AG20443 (cell line): Measurements from ENCODE around the gene ATRIP.
"Not testable (repeated sequence)": the region's sequence is repeated elsewhere in the genome, so short reads cannot be mapped to it uniquely, and the experiment has no call there.

Source experiments
- DNase-seq: peaks from one replicate; pipeline ENCODE4 v3.0.0; 2012; ENCODE audit warnings: low spot score, mixed read lengths

Gene ATRIP

GRCh38 chr3:48446425-48447193, at the start of gene ATRIP:
ATRIP (plus strand) TSS chr3:48446737; CDS start chr3:48446846, 109 bp downstream.
- DNase-seq: peak; percentile 97

DNA sequence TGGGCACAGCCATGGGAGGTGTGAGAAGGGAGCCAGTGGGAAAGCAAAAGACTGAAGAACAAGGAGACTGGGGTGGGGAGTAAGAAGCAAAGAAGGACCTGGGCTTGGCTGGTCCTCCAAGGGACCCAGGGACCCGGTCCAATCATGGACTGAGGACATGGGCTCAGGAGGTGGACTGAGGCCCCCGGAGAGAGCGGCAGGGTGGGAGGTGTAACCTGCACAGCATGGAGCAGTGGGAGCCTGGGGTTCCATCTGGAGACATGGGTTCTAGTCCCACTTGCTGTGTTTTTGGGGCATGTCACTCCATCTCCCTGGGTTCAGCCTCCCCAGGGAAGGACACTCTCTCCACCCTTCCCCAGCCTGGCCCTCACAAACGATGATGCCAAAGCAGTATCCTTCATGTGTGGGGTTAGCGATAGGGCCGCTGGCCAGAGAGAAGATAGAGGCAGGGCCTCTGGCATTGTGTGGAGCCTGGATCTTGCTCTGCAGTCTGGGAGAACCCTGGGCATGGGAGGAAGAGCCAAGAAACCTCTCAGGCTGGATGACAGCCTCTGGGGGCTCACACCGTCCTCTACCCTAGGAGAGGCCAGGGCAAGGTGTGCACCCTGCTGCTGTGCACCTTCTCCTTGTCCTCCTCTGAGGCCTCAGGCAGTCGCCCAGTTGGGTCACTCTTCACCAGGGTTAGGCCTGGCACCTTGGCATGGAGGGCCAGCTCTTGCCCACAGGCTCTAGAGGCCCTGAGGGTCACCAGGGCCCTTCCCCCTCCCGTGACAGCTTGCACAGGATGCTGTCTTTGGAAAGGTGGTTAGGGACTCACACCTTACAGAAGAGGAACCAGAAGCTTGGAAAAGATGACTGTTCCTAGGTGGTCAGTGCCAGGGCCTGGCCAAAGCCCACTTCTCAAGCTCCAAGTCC, 48.5 kb upstream of the ATRIP start:
- peak; percentile 7 for DNase-seq

DNA sequence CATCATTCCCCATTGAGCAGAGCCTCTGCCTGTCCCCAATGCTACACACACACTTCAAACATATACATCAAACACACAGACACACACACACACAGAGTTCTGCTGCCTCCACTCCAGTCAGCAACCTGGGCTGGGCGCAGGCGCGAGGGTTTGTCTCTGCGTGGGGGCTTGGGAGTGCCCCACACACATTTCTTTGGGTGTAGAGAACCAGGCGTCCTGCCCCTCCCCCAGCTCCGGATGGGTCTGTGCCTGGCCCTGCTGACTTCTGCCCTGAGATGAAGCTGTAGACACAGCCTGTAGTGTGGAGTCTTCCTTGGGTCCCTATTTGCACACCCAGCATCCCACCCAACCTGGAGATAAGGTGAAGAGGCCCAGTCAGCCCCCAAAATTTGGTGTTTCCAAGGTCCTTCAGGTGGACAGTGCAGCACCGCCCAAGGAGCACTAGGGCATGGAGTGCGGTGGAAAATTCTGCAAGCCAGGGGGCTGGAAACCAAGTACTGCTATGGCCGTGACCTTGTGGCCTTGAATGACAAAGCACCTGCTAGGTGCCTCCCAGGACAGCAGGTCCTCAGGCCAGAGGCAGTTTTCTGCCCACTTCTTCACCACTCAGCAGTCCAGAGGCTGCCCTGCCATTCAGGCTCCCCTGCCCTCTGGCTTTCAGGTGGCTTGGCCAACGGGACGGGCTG, 47.7 kb upstream of the ATRIP start:
- DNase-seq: no peak

DNA sequence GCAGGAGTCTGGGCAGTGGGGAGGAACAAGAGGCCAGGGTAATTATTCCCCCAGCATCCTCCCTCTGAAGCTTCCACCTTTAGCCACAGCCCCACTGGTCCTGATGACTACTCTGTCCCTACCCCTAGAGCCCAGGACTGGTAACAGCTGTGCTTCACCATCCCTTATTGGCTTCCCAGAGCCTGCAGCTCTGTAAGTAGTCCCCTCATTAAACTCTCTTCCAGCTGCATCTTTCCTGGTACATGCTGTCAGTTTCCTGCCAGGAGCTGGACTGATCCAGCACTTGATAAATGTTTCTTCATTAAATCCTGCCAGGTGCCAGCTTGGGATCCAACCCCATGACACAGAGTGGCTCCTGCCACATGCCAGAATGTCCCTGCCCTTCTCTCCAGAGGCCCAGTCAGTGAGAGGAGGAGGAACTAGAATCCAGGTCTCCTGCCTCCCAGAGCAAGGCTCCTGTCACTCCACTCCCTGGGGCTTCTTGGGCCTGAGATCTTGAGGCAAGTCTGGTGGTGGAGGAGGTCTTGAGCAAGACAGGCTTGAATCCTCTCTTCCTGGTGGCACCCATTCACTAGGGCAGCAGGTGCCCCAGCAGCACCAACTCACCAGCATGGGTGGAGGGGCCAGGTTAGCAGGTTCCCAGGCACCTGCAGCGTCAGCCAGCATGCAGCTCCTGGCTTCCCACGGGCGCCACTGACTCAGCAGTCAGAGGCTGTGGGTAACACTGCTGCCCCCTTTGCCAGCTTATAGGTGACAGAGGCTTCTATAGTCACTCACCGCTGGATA, 47.0 kb upstream of the ATRIP start:
- peak; percentile 5 for DNase-seq

GRCh38 chr3:48400824-48401433, 45.6 kb upstream of the ATRIP start:
- peak; percentile 73 for DNase-seq

GRCh38 chr3:48401434-48401901, 45.1 kb upstream of the ATRIP start:
- not testable (repeated sequence) for DNase-seq

DNA sequence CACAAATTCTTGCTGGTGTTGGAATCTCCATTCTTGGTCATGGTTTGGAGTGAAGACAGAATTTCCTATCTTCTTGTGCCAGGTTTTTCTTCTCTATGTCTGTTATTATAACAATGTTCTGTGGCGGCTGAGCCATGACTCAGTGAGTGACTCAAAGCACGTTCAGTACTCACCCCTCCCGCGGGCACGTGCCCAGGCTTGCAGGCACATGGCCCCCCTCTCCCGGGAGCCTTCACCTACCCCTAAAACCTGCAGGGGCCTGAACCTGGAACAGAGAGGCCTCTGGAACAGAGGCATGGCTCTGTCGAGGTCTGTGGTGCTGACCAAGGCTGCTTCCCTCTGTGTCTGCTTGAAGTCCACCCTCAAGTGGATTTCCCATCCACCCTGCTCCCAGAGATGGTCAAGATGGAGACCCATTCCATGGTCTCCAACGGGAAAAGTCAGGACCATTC, 44.2 kb upstream of the ATRIP start:
- DNase-seq: peak; percentile 96

GRCh38 chr3:48402907-48403306, 43.6 kb upstream of the ATRIP start:
- no peak for DNase-seq

DNA sequence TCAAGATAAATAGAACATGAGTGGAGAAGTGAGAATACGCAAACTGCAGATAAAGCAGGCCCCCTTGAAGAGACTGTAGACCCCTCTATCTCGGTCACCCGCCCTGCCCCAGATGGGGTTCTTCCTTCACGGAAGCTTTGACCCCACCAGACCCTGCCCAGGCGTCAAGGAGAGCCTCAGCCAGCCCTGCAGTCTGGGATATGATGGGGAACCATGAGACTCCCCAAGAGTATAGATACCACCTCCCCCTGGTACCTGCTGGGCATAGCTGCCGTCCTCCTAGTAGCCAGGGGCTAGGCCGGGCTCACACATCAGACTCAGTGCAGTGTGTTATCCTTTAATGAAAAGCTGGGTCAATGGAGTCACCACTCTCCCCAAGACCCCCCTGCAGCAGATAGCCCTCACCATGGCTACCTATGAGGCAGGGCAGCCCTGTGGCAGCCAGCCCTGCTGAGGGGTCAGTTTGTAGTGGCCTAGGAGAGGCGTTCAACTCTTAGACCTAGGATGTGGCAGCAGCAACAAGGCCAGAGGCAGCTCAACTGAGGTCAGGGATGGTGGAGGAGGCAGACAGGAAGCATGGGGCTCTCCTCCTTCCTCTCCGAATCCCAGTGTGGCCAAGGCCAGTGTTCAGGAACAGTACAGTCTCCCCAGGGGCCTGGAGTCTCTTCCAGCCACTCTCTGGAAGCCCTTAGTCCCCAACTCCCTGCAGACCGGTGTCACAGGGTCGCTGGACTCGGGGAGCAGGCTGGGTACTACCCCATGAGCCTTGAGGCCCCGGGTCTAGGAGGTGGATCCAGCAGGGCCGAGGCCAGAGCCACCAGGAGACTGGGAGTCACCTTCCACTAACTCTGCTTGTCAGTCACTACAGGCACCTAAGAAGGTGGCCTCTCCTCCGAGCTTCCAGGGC, 42.8 kb upstream of the ATRIP start:
- DNase-seq: no peak

DNA sequence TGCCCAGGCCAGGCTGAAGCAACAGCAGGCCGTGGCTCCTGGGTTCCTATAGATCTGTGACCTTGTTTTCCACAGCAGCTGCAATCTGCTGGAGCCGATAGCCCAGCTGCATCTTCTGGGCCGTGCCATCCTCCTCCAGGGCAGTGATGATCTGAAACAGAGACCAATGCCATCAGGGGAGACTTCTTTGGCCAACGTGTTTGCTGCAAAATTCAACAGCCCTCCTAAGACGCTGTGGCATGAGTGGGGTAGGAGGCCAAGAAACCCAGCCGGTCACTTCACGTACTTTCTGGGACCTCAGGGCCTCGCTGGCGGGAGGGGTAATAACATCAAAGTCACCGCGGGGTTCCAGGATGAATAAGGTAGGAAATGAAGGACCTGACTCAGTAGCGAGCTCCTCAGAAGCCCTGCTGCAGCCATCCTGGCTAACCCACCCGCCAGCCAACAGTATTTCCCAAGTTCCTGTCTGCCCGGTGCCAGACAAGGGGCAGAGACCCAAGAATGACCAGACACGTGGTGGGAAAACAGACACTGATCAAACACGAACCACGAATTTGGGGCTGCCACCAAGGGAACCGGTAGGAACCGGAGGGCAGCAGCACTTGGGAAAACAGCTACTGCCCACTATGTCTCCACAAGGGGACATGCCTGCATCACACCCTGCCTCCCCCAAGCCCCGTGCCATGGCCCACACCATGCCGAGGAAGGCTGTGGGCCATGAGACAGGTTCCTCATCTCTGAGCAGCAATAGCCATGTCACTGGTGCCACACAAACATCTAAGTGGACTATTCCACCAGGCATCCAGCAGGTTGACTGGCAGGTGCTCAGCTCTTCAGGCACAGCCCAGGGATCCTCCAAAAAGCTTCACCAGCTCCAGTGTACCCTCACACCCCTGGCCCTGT, 41.8 kb upstream of the ATRIP start:
- no peak for DNase-seq

GRCh38 chr3:48405343-48405881, 41.1 kb upstream of the ATRIP start:
- no peak for DNase-seq

DNA sequence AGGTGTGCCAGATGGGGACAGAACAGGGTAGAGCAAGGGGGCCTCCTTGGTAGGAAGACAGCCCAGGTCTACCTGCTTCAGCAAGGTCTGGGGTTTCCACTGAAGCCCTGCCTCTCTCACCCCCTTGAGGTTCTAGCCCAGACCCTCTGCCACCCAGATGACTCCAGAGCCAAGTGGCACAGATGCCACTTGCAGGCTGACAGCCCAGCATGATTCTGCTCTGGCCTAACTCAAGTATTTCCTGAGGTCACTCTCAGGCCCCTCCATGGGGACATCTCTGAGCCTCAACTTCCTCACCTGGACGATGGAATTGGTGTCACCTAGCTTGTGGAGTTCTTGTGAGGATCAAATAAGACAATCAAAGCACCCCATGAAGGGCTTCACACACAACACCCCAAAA, 40.6 kb upstream of the ATRIP start:
- DNase-seq: no peak

DNA sequence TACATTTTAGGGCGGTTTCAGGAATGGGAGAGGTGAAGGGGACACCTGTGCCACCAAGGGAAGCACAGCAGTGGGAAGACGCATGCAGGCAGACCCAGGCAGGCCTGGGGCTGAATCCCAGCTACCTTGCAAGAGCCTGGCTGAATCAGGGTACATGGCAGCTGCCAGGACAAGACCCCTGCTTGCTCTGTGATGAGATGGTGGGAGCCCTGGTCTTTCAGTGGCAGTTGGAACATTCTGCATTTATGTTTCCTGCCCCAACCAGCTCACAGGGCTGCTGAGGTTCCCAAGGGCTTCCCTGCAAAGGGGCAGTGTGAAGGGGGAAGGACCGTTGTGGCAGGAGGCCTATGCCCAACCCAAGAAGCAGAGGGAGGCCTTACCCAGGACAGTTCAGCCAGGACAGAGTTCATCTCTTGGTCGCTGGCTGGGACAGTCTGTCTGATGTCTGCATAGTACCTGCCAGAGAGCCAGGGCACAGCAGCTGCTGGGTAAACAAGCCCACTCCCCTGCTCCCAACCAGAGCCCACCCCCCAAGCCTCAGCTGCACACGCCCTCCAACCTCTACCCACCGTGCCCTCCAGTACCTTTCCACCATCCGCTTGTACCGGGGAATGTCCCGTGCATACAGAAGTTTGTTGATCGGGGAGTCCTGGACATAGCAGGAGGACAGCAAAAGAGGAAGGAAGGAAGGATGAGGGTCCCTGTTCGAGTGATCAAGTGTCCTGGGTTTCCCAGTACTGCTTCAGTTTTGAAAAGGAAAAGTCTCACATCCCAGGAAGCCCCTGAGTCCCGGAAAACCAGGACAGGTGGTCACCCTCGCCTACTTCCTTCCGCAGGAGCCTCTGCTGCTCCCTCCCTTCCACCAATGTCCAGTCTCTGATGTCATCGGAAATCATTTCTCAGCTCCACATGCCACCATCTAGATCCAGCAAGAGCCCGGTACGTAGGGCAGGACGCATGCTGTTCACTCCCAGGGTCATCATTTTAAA, 39.8 kb upstream of the ATRIP start:
- DNase-seq: no peak

GRCh38 chr3:48407542-48408099, 38.9 kb upstream of the ATRIP start:
- no peak for DNase-seq

DNA sequence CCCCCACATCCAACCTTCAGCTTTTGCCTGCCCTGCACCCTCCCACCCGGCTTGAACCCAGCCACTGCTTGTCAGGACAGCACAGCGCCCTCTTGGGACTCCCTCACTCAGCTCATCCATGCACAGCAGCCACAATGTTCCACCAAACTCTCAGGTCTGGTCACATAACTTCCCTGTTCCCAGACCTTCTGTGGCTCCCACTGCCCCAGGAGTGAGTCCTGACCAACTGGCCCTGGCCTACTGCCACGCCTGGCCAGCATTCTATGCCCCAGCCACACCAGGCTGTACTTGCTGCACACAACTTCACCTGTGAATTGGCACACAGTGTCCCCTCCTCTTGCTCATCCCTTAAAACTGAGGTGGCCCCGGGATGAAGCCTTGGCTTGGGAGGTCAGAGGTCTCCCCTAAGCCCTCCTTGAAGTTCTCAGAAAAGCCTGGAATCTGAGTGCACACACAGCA, 37.7 kb upstream of the ATRIP start:
- no peak for DNase-seq

DNA sequence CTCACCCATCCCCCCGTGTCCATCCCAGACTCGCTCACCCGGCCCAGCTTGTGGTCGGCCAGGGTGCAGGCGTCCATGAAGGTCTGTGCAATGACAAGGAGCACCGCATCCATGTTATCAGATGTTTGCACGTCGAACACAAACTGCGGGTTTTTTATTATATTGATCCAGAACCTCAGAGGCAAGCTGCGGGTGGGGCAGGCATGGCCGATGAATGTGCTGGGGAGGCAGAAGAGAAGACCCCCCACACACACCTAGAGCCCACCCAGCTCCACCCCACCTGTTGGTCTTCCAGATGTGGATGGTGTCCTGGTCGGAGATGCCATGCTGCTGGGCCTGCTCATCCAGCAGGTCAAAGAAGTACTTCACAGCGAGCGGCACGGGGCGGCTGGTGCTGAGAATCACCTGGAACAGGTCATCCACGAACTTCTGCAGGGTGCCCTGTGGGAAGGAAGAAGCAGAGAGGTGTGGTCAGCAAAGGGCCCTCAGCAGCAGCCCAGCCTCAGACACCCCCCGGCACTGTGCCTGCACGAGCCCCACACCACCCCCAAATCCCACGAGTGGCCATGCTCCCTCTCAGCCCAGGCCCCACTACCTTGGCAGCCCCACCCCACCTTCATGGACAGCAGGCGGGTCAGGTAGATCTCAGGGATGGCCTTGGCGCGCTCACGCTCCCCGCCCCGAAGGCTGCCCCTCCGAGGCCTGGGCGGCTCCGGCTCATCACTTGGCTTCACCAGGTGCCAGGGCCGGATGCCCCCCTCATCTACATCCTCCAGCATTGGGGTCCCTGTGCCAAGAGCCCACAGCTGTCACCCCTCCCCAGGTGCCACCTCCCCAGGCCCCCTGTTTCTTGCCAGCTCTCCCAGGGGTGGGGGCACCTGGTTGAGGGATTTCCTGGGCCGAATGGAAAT, 37.0 kb upstream of the ATRIP start:
- DNase-seq: no peak
